Measurements from ENCODE around the gene RALGAPA1. TPM values are rescaled to one million over a fixed set of nuclear protein-coding genes. Genes with fewer than 3 reads are reported as not detected.

The RALGAPA1 gene
- total and polyA plus RNA-seq, 9 of the 15 experiments (the other 6 are each of a cell fraction or from before 2014, with no cell fraction given): 2.5 to 16.3 (median 6.2) TPM

DNA sequence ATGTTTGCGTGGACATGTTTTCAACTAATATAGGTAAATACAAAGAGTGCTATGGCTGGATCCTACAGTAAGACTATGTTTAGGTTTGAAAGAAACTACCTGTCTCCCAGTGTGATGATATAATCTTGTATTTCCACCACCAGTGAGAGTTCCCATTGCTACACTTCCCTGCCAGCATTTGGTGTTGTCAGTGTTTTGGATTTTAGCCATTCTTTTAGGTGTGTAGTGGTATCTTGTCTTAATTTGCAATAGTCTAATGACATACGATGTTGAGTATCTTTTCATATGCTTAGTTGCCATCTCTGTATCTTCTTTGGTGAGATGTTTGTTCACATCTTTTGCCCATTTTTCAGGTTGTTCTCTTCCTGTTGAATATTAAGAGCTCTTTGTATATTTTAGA lies 103.5 kb downstream of the RALGAPA1 start:
- Histone ChIP-seq H4K20me1 (replicated peaks; ENCODE audit: control insufficient read depth, insufficient read depth, low read length) (no peaks in the 10 kb centered on the region), H3K79me2 (ENCODE audit: control insufficient read depth, insufficient read depth, low read length) (no peaks in the 10 kb centered on the region), H3K4me1 (replicated peaks in 1 of 2; ENCODE audit: control insufficient read depth in 2 of 2, insufficient read depth in 2 of 2, low read length in 2 of 2) (no peaks in the 10 kb centered on the region), H3K27ac (ENCODE audit: extremely low read depth, low read depth, low read length) (no peak overlapping the region), H3K4me3 (no peak overlapping the region), H3K9me1 (ENCODE audit: control insufficient read depth, insufficient read depth, low read length) (no peaks in the 10 kb centered on the region), H3K27me3 (ENCODE audit: control insufficient read depth in 2 of 2, insufficient read depth in 2 of 2, low read length in 2 of 2) (no peaks in the 10 kb centered on the region), H3K4me2 (ENCODE audit: insufficient read depth, low read length) (no peak overlapping the region), H3K36me3 (ENCODE audit: control insufficient read depth, insufficient read depth, low read length) (no peaks in the 10 kb centered on the region), H2AFZ (ENCODE audit: low read depth, low read length) (no peak overlapping the region), H3K9me3 (replicated peaks; ENCODE audit: control insufficient read depth, insufficient read depth, low read depth, low read length) (no peaks in the 10 kb centered on the region), H3K9ac (ENCODE audit: insufficient read depth in 1 of 2, low read depth in 2 of 2, low read length in 2 of 2) (no peak overlapping the region)
- ChIA-PET POLR2A (no interaction called here), CTCF (ENCODE audit: low intra/inter-chr PET ratio) (no interaction called here)
- WGBS (ENCODE audit: insufficient coverage, low coverage, missing lambda C conversion rate): 82% methylated on average over 2 of the region's 2 CpGs
- intact Hi-C loops (cut with micrococcal nuclease): no loop called here
- FAIRE-seq: no peak
- no peak for ATAC-seq
- in situ Hi-C loops (cut with MboI): no loop called here
- no TSS peak for BruUV-seq (replicated peaks)
- DNase-seq (ENCODE audit: extremely low read depth in 1 of 4, low spot score in 3 of 4): no peak
- TF ChIP-seq PTBP1 (IDR thresholded peaks at IDR 0.05; ENCODE audit: low read depth, low read length) (no peak), FOXM1 (IDR thresholded peaks at IDR 0.05; ENCODE audit: low read depth) (no peak), FOXM1 (CRISPR knock-in tag; IDR thresholded peaks at IDR 0.05; ENCODE audit: low read depth) (no peak), SPI1 (IDR thresholded peaks at IDR 0.05; ENCODE audit: borderline replicate concordance, low read depth, low read length) (no peak), TCFL5 (CRISPR knock-in tag; conservative IDR thresholded peaks at IDR 0.05) (no peak), FOSL1 (tag; conservative IDR thresholded peaks at IDR 0.05) (no peak), ESRRA (IDR thresholded peaks at IDR 0.05; ENCODE audit: borderline replicate concordance, low read depth) (no peak), ZNF143 (CRISPR knock-in tag; IDR thresholded peaks at IDR 0.05) (no peak), ETV1 (tag; conservative IDR thresholded peaks at IDR 0.05; ENCODE audit: low read depth) (no peak), KLF16 (IDR thresholded peaks at IDR 0.05) (no peak), EHMT2 (IDR thresholded peaks at IDR 0.05) (no peak), KAT8 (IDR thresholded peaks at IDR 0.05; ENCODE audit: low read depth) (no peak), ZBED1 (IDR thresholded peaks at IDR 0.05) (no peak)
- TF ChIP-seq, protein P1, sequence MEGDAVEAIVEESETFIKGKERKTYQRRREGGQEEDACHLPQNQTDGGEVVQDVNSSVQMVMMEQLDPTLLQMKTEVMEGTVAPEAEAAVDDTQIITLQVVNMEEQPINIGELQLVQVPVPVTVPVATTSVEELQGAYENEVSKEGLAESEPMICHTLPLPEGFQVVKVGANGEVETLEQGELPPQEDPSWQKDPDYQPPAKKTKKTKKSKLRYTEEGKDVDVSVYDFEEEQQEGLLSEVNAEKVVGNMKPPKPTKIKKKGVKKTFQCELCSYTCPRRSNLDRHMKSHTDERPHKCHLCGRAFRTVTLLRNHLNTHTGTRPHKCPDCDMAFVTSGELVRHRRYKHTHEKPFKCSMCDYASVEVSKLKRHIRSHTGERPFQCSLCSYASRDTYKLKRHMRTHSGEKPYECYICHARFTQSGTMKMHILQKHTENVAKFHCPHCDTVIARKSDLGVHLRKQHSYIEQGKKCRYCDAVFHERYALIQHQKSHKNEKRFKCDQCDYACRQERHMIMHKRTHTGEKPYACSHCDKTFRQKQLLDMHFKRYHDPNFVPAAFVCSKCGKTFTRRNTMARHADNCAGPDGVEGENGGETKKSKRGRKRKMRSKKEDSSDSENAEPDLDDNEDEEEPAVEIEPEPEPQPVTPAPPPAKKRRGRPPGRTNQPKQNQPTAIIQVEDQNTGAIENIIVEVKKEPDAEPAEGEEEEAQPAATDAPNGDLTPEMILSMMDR (IDR thresholded peaks at IDR 0.05 in 2 of 3, conservative IDR thresholded peaks at IDR 0.05 in 1 of 3; ENCODE audit: insufficient read depth in 2 of 3, low read depth in 1 of 3, low read length in 3 of 3): no peak
- TF ChIP-seq, protein P2, sequence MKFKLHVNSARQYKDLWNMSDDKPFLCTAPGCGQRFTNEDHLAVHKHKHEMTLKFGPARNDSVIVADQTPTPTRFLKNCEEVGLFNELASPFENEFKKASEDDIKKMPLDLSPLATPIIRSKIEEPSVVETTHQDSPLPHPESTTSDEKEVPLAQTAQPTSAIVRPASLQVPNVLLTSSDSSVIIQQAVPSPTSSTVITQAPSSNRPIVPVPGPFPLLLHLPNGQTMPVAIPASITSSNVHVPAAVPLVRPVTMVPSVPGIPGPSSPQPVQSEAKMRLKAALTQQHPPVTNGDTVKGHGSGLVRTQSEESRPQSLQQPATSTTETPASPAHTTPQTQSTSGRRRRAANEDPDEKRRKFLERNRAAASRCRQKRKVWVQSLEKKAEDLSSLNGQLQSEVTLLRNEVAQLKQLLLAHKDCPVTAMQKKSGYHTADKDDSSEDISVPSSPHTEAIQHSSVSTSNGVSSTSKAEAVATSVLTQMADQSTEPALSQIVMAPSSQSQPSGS (CRISPR knock-in tag; IDR thresholded peaks at IDR 0.05): no peak
- TF ChIP-seq, protein P3, sequence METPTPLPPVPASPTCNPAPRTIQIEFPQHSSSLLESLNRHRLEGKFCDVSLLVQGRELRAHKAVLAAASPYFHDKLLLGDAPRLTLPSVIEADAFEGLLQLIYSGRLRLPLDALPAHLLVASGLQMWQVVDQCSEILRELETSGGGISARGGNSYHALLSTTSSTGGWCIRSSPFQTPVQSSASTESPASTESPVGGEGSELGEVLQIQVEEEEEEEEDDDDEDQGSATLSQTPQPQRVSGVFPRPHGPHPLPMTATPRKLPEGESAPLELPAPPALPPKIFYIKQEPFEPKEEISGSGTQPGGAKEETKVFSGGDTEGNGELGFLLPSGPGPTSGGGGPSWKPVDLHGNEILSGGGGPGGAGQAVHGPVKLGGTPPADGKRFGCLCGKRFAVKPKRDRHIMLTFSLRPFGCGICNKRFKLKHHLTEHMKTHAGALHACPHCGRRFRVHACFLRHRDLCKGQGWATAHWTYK (CRISPR knock-in tag; IDR thresholded peaks at IDR 0.05): no peak
- TF ChIP-seq, protein P4, sequence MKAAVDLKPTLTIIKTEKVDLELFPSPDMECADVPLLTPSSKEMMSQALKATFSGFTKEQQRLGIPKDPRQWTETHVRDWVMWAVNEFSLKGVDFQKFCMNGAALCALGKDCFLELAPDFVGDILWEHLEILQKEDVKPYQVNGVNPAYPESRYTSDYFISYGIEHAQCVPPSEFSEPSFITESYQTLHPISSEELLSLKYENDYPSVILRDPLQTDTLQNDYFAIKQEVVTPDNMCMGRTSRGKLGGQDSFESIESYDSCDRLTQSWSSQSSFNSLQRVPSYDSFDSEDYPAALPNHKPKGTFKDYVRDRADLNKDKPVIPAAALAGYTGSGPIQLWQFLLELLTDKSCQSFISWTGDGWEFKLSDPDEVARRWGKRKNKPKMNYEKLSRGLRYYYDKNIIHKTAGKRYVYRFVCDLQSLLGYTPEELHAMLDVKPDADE (conservative IDR thresholded peaks at IDR 0.05; ENCODE audit: control insufficient read depth, low read depth, low read length): no peak
- TF ChIP-seq, protein P5, sequence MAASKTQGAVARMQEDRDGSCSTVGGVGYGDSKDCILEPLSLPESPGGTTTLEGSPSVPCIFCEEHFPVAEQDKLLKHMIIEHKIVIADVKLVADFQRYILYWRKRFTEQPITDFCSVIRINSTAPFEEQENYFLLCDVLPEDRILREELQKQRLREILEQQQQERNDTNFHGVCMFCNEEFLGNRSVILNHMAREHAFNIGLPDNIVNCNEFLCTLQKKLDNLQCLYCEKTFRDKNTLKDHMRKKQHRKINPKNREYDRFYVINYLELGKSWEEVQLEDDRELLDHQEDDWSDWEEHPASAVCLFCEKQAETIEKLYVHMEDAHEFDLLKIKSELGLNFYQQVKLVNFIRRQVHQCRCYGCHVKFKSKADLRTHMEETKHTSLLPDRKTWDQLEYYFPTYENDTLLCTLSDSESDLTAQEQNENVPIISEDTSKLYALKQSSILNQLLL (CRISPR knock-in tag; IDR thresholded peaks at IDR 0.05; ENCODE audit: borderline replicate concordance): no peak

Measured in K562 (cell line).